OCI-LY7 (cell line): ENCODE results near the gene UNC45B. TPM values are rescaled to one million over a fixed set of nuclear protein-coding genes. Genes with fewer than 3 reads are reported as not detected.

Experiments used
- BruUV-seq: library from RNA; stranded (reverse); fragments of 400-500 nt; replicated peaks from 2 replicates; lab custom pipeline; 2021; lab: Mats Ljungman, UMichigan
- CTCF ChIA-PET: fragments of 300-600 bp; sonication (Branson Sonifier 250); formaldehyde crosslinking; loops from one replicate; lab custom pipeline; 2022; ENCODE audit warnings: antibody characterized with exemption; ENCODE audit not compliant: unreplicated experiment; lab: Charles Lee
- POLR2A ChIA-PET: fragments of 300-600 bp; sonication (Branson Sonifier 250); formaldehyde crosslinking; loops from one replicate; lab custom pipeline; 2022; ENCODE audit warnings: antibody characterized with exemption; lab: Charles Lee
- DNase-seq: peaks from one replicate; pipeline ENCODE4 v3.0.0-alpha.2; 2015; ENCODE audit warnings: low spot score
- H2AFZ ChIP-seq: fragments of 200-600 bp; sonication (generic), shearing (Covaris generic); 2 replicates; pipeline ENCODE4 v1.6.1; 2014; ENCODE audit warnings: mild to moderate bottlenecking, antibody characterized with exemption, low read length, moderate library complexity
- H3K27ac ChIP-seq: fragments of 200-600 bp; sonication (generic); 2 replicates; pipeline ENCODE4 v1.5.1; 2014; ENCODE audit warnings: mixed run types, low read depth, mild to moderate bottlenecking, moderate library complexity, low read length, inconsistent platforms; ENCODE audit not compliant: poor library complexity, severe bottlenecking
- H3K36me3 ChIP-seq: fragments of 200-600 bp; sonication (generic); 2 replicates; pipeline ENCODE4 v1.6.1; 2014; ENCODE audit warnings: mild to moderate bottlenecking, antibody characterized with exemption, low read length, moderate library complexity, mixed read lengths; ENCODE audit not compliant: insufficient read depth
- H3K4me1 ChIP-seq: fragments of 200-600 bp; sonication (generic); 2 replicates; pipeline ENCODE4 v1.5.1; 2014; ENCODE audit warnings: mild to moderate bottlenecking, low read length; ENCODE audit not compliant: insufficient read depth, poor library complexity, severe bottlenecking
- H3K4me2 ChIP-seq: fragments of 200-600 bp; sonication (generic); 2 replicates; pipeline ENCODE4 v1.6.1; 2014; ENCODE audit warnings: mild to moderate bottlenecking, low read length
- H3K4me3 ChIP-seq: fragments of 200-600 bp; sonication (generic); 2 replicates; pipeline ENCODE4 v1.5.1; 2014; ENCODE audit warnings: mild to moderate bottlenecking, low read depth, low read length; ENCODE audit not compliant: poor library complexity, severe bottlenecking
- H3K79me2 ChIP-seq: fragments of 200-600 bp; sonication (generic); 2 replicates; pipeline ENCODE4 v1.6.1; 2016; ENCODE audit warnings: low read depth, mild to moderate bottlenecking, low read length, moderate library complexity, mixed read lengths; ENCODE audit not compliant: insufficient read depth
- H3K9me2 ChIP-seq: fragments of 200-600 bp; sonication (generic); 2 replicates; pipeline ENCODE4 v1.6.1; 2016; ENCODE audit warnings: mild to moderate bottlenecking, low read length, mixed read lengths; ENCODE audit not compliant: insufficient read depth
- H3K9me3 ChIP-seq: fragments of 200-600 bp; sonication (generic); 2 replicates; pipeline ENCODE4 v1.6.1; 2014; ENCODE audit warnings: mild to moderate bottlenecking, mixed run types, low read length, mixed read lengths
- H4K20me1 ChIP-seq: fragments of 200-600 bp; sonication (generic); 2 replicates; pipeline ENCODE4 v1.6.1; 2014; ENCODE audit warnings: mild to moderate bottlenecking, antibody characterized with exemption, low read length, moderate library complexity, mixed read lengths; ENCODE audit not compliant: insufficient read depth
- EZH2phosphoT487 ChIP-seq: fragments of 200-600 bp; sonication (generic); IDR thresholded peaks from 2 replicates; pipeline ENCODE4 v1.6.1; 2018; ENCODE audit warnings: low read depth, borderline replicate concordance, mild to moderate bottlenecking, mixed run types, antibody characterized with exemption, low read length, moderate library complexity, mixed read lengths
- intact Hi-C: fragments of 100-400 bp; cut with micrococcal nuclease; formaldehyde crosslinking; loops from one replicate; pipeline ENCODE4 v1.10.0; 2022; ENCODE audit not compliant: unreplicated experiment
- total RNA-seq, 2 experiments: library from RNA; depleted of rRNA in 1 of 2; stranded (reverse); fragments of >200 nt in 1 of 2; shearing (Covaris generic) in 1 of 2; gene quantifications; 2 replicates each; pipeline ENCODE4 v1.2.3, GENCODE V29; 2014 to 2022
- TF ChIP-seq, protein P1 (sequence below): fragments of 200-600 bp; sonication (generic); conservative IDR thresholded peaks from 2 replicates; pipeline ENCODE4 v1.5.1; 2014; ENCODE audit warnings: mild to moderate bottlenecking, antibody characterized with exemption, low read length, moderate library complexity, mixed read lengths

UNC45B gene
- total RNA-seq, 2 experiments from 2014 or later, result not detected

- intact Hi-C loops, result no loop called here
- Histone ChIP-seq H4K20me1 (no peaks in the 10 kb centered on the region), H3K27ac (no peak overlapping the region), H3K4me1 (no peaks in the 10 kb centered on the region), H3K36me3 (no peaks in the 10 kb centered on the region), H3K4me3 (no peak overlapping the region), H3K9me2 (no peaks in the 10 kb centered on the region), H3K9me3 (no peaks in the 10 kb centered on the region), H3K79me2 (no peaks in the 10 kb centered on the region), H3K4me2 (no peak overlapping the region), H2AFZ (no peak overlapping the region)
- ChIA-PET POLR2A (no interaction called here), CTCF (no interaction called here)
- DNase-seq, result no peak
- TF ChIP-seq, protein P1, sequence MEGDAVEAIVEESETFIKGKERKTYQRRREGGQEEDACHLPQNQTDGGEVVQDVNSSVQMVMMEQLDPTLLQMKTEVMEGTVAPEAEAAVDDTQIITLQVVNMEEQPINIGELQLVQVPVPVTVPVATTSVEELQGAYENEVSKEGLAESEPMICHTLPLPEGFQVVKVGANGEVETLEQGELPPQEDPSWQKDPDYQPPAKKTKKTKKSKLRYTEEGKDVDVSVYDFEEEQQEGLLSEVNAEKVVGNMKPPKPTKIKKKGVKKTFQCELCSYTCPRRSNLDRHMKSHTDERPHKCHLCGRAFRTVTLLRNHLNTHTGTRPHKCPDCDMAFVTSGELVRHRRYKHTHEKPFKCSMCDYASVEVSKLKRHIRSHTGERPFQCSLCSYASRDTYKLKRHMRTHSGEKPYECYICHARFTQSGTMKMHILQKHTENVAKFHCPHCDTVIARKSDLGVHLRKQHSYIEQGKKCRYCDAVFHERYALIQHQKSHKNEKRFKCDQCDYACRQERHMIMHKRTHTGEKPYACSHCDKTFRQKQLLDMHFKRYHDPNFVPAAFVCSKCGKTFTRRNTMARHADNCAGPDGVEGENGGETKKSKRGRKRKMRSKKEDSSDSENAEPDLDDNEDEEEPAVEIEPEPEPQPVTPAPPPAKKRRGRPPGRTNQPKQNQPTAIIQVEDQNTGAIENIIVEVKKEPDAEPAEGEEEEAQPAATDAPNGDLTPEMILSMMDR, result no peak
- no peak for TF ChIP-seq EZH2phosphoT487
- no TSS peak for BruUV-seq
Observed at GRCh38 chr17:35218915-35219314, 71.3 kb downstream of the UNC45B start.

- Histone ChIP-seq H3K4me1 (no peaks in the 10 kb centered on the region), H3K27ac (no peak overlapping the region), H3K9me2 (no peaks in the 10 kb centered on the region), H3K4me2 (no peak overlapping the region), H2AFZ (no peak overlapping the region), H3K79me2 (no peaks in the 10 kb centered on the region), H3K36me3 (no peaks in the 10 kb centered on the region), H3K4me3 (no peak overlapping the region), H4K20me1 (no peaks in the 10 kb centered on the region), H3K9me3 (no peaks in the 10 kb centered on the region)
- ChIA-PET POLR2A (no interaction called here), CTCF (no interaction called here)
- BruUV-seq, result no TSS peak
- no peak for DNase-seq
- TF ChIP-seq, protein P1, result no peak
- TF ChIP-seq EZH2phosphoT487, result no peak
- intact Hi-C loops, result no loop called here
Observed at GRCh38 chr17:35222452-35222851, 74.8 kb downstream of the UNC45B start.

DNA sequence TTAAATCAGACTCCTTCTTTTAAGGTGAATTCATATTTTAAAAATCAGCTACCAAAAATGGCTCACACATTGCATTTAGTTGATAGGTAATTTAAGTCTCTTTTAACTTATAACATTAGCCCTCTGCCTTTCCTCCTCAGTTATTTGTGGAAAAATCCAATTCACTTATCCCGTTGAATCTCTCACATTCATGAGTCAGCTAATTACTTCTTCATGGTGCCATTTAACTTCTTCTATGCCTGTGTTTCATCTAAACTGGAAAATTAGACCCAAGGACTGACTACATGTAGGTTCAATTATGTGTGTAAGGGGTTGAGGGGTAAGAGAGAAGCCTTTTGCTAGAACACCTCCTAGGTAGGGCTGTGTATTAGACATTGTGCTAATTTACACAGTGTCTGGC lies 76.8 kb downstream of the UNC45B start:
- Histone ChIP-seq H3K79me2 (no peaks in the 10 kb centered on the region), H3K4me1 (no peaks in the 10 kb centered on the region), H3K36me3 (no peaks in the 10 kb centered on the region), H4K20me1 (no peaks in the 10 kb centered on the region), H3K4me3 (no peak overlapping the region), H2AFZ (no peak overlapping the region), H3K27ac (no peak overlapping the region), H3K9me3 (no peaks in the 10 kb centered on the region), H3K4me2 (no peak overlapping the region), H3K9me2 (no peaks in the 10 kb centered on the region)
- DNase-seq, result no peak
- POLR2A ChIA-PET, result no interaction called here
- no peak for TF ChIP-seq EZH2phosphoT487
- TF ChIP-seq, protein P1, result no peak
- CTCF ChIA-PET, result no interaction called here
- BruUV-seq, result no TSS peak
- intact Hi-C loops, result no loop called here
